Measurements from ENCODE around the gene PCDHB11.
"Not testable (repeated sequence)": the region's sequence is repeated elsewhere in the genome, so short reads cannot be mapped to it uniquely, and the experiment has no call there.

Gene PCDHB11

DNA sequence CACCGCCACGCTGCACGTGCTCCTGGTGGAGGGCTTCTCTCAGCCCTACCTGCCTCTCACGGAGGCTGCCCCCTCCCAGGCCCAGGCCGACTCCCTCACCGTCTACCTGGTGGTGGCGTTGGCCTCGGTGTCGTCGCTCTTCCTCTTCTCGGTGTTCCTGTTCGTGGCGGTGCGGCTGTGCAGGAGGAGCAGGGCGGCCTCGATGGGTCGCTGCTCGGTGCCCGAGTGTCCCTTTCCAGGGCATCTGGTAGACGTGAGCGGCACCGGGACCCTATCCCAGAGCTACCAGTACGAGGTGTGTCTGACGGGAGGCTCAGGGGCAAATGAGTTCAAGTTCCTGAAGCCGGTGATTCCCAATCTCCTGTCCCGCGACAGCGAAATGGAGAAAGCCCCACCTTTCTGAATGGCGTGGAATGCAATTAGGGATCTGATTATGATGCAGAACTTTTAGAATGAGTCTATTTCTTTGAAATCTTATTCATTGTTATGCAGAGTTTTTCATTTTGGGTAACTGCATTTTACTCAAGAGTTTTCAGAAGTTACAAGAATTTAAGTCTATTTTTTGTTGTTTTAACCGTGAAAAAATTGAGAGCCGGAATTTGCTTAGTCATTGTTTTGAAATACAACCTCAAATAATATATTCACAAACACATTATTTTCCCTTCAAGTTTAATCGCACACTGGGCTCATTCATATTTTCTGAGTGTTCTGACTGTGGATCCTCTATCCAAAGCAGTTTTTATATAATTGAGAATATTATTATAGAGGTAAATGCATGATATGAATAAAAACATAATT, 37.3 kb downstream of the PCDHB11 start:
- Histone ChIP-seq H3K4me1 (ENCODE audit: low read length) (no peaks in the 10 kb centered on the region), H3K9me3 (ENCODE audit: insufficient read depth, low read length) (no peaks in the 10 kb centered on the region), H3K4me2 (ENCODE audit: low read length) (no peak overlapping the region), H3K9ac (ENCODE audit: low read length) (no peak overlapping the region), H3K4me3 (ENCODE audit: low read length) (no peak overlapping the region), H3K27ac (ENCODE audit: low read length) (no peak overlapping the region), H4K20me1 (ENCODE audit: insufficient read depth, low read length) (no peaks in the 10 kb centered on the region), H3K79me2 (ENCODE audit: low read length) (no peaks in the 10 kb centered on the region), H3K36me3 (replicated peaks; ENCODE audit: low read depth, low read length) (no peaks in the 10 kb centered on the region), H3K27me3 (ENCODE audit: low read depth, low read length) (no peaks in the 10 kb centered on the region), H2AFZ (ENCODE audit: low read depth, low read length) (no peak overlapping the region)
- TF ChIP-seq, protein P1, sequence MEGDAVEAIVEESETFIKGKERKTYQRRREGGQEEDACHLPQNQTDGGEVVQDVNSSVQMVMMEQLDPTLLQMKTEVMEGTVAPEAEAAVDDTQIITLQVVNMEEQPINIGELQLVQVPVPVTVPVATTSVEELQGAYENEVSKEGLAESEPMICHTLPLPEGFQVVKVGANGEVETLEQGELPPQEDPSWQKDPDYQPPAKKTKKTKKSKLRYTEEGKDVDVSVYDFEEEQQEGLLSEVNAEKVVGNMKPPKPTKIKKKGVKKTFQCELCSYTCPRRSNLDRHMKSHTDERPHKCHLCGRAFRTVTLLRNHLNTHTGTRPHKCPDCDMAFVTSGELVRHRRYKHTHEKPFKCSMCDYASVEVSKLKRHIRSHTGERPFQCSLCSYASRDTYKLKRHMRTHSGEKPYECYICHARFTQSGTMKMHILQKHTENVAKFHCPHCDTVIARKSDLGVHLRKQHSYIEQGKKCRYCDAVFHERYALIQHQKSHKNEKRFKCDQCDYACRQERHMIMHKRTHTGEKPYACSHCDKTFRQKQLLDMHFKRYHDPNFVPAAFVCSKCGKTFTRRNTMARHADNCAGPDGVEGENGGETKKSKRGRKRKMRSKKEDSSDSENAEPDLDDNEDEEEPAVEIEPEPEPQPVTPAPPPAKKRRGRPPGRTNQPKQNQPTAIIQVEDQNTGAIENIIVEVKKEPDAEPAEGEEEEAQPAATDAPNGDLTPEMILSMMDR (IDR thresholded peaks at IDR 0.05; ENCODE audit: low read depth, low read length): no peak
- no peak for TF ChIP-seq EZH2phosphoT487 (IDR thresholded peaks at IDR 0.05; ENCODE audit: low read depth)

DNA sequence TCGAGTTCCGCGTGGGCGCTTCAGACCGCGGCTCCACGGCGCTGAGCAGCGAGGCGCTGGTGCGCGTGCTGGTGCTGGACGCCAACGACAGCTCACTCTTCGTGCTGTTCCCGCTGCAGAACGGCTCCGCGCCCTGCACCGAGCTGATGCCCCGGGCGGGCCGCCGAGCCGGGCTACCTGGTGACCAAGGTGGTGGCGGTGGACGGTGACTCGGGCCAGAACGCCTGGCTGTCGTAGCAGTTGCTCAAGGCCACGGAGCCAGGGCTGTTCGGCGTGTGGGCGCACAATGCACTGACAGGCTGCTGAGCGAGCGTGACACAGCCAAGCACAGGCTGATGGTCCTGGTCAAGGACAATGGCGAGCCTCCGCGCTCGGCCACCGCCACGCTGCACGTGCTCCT, 42.1 kb downstream of the PCDHB11 start:
- Histone ChIP-seq H3K36me3 (replicated peaks; ENCODE audit: low read depth, low read length) (no peaks in the 10 kb centered on the region), H3K4me3 (ENCODE audit: low read length) (no peak overlapping the region), H3K9me3 (ENCODE audit: insufficient read depth, low read length) (no peaks in the 10 kb centered on the region), H3K27ac (ENCODE audit: low read length) (no peak overlapping the region), H3K79me2 (ENCODE audit: low read length) (no peaks in the 10 kb centered on the region), H3K9ac (ENCODE audit: low read length) (no peak overlapping the region), H3K4me1 (ENCODE audit: low read length) (no peaks in the 10 kb centered on the region), H3K4me2 (ENCODE audit: low read length) (no peak overlapping the region), H2AFZ (ENCODE audit: low read depth, low read length) (no peak overlapping the region), H3K27me3 (ENCODE audit: low read depth, low read length) (no peaks in the 10 kb centered on the region), H4K20me1 (ENCODE audit: insufficient read depth, low read length) (no peaks in the 10 kb centered on the region)
- TF ChIP-seq, protein P1 (IDR thresholded peaks at IDR 0.05; ENCODE audit: low read depth, low read length): no peak
- no peak for TF ChIP-seq EZH2phosphoT487 (IDR thresholded peaks at IDR 0.05; ENCODE audit: low read depth)

DNA sequence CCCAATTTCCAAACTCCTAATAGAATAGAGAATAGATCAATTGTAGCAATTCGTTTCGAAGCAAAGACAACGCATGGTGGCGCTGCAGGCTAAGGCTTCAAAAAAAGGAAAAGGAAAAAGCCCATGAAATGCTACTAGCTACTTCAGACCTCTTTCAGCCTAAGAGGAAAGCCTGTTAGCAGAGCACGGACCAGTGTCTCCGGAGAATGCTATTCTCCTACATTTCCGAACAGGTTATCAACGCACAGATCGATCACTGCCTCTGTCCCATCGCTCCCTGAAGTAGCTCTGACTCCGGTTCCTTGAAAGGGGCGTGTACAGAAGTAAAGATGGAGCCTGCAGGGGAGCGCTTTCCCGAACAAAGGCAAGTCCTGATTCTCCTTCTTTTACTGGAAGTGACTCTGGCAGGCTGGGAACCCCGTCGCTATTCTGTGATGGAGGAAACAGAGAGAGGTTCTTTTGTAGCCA, 45.9 kb downstream of the PCDHB11 start, which contains the start of gene PCDHB15:
TSS of gene PCDHB15 (plus strand) at position 146 of the 468 bp plus-strand sequence. CDS start at position 330, 184 bp downstream.
- no peak for TF ChIP-seq EZH2phosphoT487 (IDR thresholded peaks at IDR 0.05; ENCODE audit: low read depth)
- TF ChIP-seq, protein P1 (IDR thresholded peaks at IDR 0.05; ENCODE audit: low read depth, low read length): no peak
- no peaks in the 10 kb centered on the region for H3K79me2 ChIP-seq (ENCODE audit: low read length)
- H2AFZ ChIP-seq (ENCODE audit: low read depth, low read length): no peak within 1 kb of the TSS
- no peaks in the 10 kb centered on the region for H3K9me3 ChIP-seq (ENCODE audit: insufficient read depth, low read length)
- no peak within 1 kb of the TSS for H3K27ac ChIP-seq (ENCODE audit: low read length)
- H3K4me3 ChIP-seq (ENCODE audit: low read length): no peak within 1 kb of the TSS
- H3K27me3 ChIP-seq (ENCODE audit: low read depth, low read length): no peaks in the 10 kb centered on the region
- H4K20me1 ChIP-seq (ENCODE audit: insufficient read depth, low read length): no peaks in the 10 kb centered on the region
- no peak within 1 kb of the TSS for H3K4me2 ChIP-seq (ENCODE audit: low read length)
- H3K36me3 ChIP-seq (replicated peaks; ENCODE audit: low read depth, low read length): no peaks in the 10 kb centered on the region
- no peak within 1 kb of the TSS for H3K9ac ChIP-seq (ENCODE audit: low read length)
- H3K4me1 ChIP-seq (ENCODE audit: low read length): no peaks in the 10 kb centered on the region

DNA sequence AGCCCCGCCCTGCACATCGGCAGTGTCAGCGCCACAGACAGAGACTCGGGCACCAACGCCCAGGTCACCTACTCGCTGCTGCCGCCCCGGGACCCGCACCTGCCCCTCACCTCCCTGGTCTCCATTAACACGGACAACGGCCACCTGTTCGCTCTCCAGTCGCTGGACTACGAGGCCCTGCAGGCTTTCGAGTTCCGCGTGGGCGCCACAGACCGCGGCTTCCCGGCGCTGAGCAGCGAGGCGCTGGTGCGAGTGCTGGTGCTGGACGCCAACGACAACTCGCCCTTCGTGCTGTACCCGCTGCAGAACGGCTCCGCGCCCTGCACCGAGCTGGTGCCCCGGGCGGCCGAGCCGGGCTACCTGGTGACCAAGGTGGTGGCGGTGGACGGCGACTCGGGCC, 47.5 kb downstream of the PCDHB11 start:
- not testable (repeated sequence) for H3K27me3 ChIP-seq (ENCODE audit: low read depth, low read length); H3K9ac ChIP-seq (ENCODE audit: low read length); H3K4me2 ChIP-seq (ENCODE audit: low read length); H3K9me3 ChIP-seq (ENCODE audit: insufficient read depth, low read length); H3K36me3 ChIP-seq (replicated peaks; ENCODE audit: low read depth, low read length); H4K20me1 ChIP-seq (ENCODE audit: insufficient read depth, low read length); H3K4me3 ChIP-seq (ENCODE audit: low read length); H2AFZ ChIP-seq (ENCODE audit: low read depth, low read length); H3K79me2 ChIP-seq (ENCODE audit: low read length); H3K27ac ChIP-seq (ENCODE audit: low read length); H3K4me1 ChIP-seq (ENCODE audit: low read length)

DNA sequence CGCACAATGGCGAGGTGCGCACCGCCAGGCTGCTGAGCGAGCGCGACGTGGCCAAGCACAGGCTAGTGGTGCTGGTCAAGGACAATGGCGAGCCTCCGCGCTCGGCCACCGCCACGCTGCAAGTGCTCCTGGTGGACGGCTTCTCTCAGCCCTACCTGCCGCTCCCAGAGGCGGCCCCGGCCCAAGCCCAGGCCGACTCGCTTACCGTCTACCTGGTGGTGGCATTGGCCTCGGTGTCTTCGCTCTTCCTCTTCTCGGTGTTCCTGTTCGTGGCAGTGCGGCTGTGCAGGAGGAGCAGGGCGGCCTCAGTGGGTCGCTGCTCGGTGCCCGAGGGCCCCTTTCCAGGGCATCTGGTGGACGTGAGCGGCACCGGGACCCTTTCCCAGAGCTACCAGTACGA, 48.0 kb downstream of the PCDHB11 start:
- H3K9me3 ChIP-seq (ENCODE audit: insufficient read depth, low read length); H4K20me1 ChIP-seq (ENCODE audit: insufficient read depth, low read length); H3K36me3 ChIP-seq (replicated peaks; ENCODE audit: low read depth, low read length); H2AFZ ChIP-seq (ENCODE audit: low read depth, low read length); H3K4me1 ChIP-seq (ENCODE audit: low read length); H3K27me3 ChIP-seq (ENCODE audit: low read depth, low read length); H3K9ac ChIP-seq (ENCODE audit: low read length); H3K27ac ChIP-seq (ENCODE audit: low read length); H3K4me3 ChIP-seq (ENCODE audit: low read length); H3K79me2 ChIP-seq (ENCODE audit: low read length); H3K4me2 ChIP-seq (ENCODE audit: low read length): not testable (repeated sequence)
